Stimulated activated naive CD8-positive, alpha-beta T cell treated with anti-CD3 and anti-CD28 coated beads, Interleukin-15, amount 100 ng/mL, for 72 hours (primary cell): ENCODE results near the gene HSF5.
A peak's percentile ranks its signal among the peaks of the same experiment; 100 is the strongest.

ENCODE experiments used
- ATAC-seq: fragments of 150-1000 bp; cut with Tn5 transposase; 2 replicates; pipeline ENCODE4 v1.10.0; 2021; ENCODE audit warnings: mild to moderate bottlenecking, moderate library complexity
- DNase-seq, 2 donors: peaks; one replicate each; pipeline ENCODE4 v3.0.0; 2021 to 2022
- H3K27ac Mint-ChIP-seq, 2 donors: one replicate each; pipeline ENCODE4 v1.8.0; 2022; ENCODE audit warnings: mild to moderate bottlenecking in 2 of 2, mixed read lengths in 2 of 2, moderate library complexity in 2 of 2
- H3K27me3 Mint-ChIP-seq: one replicate; pipeline ENCODE4 v1.8.0; 2022; ENCODE audit warnings: mixed read lengths
- H3K4me1 Mint-ChIP-seq: one replicate; pipeline ENCODE4 v1.8.0; 2022; ENCODE audit warnings: mild to moderate bottlenecking, mixed read lengths
- H3K4me3 Mint-ChIP-seq, 2 donors: one replicate each; pipeline ENCODE4 v1.8.0; 2022; ENCODE audit warnings: mild to moderate bottlenecking in 2 of 2, mixed read lengths in 2 of 2, moderate library complexity in 1 of 2
- H3K9me3 Mint-ChIP-seq, 2 donors: one replicate each; pipeline ENCODE4 v1.8.0; 2022; ENCODE audit warnings: mixed read lengths in 2 of 2

HSF5 gene

DNA sequence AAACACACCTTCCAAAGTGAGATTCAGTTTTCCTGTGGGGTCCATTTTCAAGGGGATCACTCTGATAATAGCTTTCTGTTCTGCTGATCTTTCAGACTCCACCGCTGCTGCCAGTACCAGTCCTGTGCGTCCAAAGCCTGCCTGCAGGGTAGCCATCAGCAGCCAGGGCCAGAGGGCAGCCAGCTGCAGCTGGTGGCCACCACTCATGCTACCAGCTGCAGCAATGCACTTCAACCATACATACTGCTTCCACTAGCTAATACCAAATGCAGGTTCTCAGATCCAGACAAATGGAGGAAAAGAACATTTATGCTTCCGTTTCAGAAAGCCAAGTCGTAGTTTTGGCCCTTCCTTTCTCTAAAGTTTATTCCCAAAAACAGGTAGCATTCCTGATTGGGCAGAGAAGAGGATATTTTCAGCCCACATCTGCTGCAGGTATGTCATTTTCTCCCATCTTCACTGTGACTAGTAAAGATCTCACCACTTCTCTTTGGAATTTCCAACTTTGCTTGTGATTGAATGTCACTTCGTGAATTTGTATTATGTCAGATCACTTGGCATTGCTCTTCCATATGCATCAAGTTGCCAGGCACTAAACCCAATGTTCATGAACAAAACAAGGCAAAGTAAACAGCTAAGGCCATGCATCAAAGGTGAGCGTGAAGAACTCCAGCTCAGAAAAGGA lies 72.7 kb downstream of the HSF5 start:
- no peak overlapping the region for H3K4me3 Mint-ChIP-seq
- peaks cover 29% of the 10 kb centered on the region for H3K4me1 Mint-ChIP-seq
- ATAC-seq, result no peak
- H3K27ac Mint-ChIP-seq, result no peak overlapping the region
- H3K9me3 Mint-ChIP-seq, result no peaks in the 10 kb centered on the region
- no peak for DNase-seq
- H3K27me3 Mint-ChIP-seq, result no peaks in the 10 kb centered on the region

GRCh38 chr17:58414596-58414997 lies 73.6 kb downstream of the HSF5 start:
- no peaks in the 10 kb centered on the region for H3K9me3 Mint-ChIP-seq
- H3K4me3 Mint-ChIP-seq, result no peak overlapping the region
- no peak for ATAC-seq
- no peak overlapping the region for H3K27ac Mint-ChIP-seq
- no peaks in the 10 kb centered on the region for H3K27me3 Mint-ChIP-seq
- H3K4me1 Mint-ChIP-seq, result peaks cover 29% of the 10 kb centered on the region
- no peak for DNase-seq

- peaks cover 35% of the 10 kb centered on the region for H3K4me1 Mint-ChIP-seq
Measured at GRCh38 chr17:58413684-58414083, 74.5 kb downstream of the HSF5 start.

DNA sequence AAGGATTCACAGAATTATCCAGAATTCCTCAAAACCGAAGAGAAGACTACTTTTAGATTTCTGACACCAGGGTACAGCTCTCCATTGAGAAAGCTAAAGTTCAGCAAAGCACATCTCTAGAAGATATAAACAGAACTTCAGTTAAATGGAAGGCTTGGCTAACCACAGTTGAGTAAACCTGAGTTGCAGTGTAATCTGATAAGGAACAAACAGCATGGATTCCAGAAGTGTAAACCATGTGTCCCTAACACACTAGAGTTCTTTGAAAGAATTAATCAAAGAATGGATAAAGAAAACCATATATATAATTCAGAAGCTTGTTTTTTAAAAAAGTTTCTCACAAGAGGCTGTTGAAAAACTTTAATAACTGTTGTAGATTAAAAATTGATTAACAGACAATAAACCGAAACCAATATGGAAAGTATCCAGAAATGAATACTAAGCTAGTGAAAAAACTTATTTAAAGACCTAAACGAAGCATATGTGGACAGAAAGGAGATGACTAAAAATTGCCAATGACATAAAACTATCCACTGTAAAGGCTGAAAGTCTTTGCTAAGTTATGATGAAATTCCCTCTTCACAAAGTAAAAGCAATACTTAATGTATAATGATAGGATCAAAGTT lies 75.1 kb downstream of the HSF5 start:
- ATAC-seq (no peak), DNase-seq (no peak)
- Mint-ChIP-seq H3K4me3 (peak overlapping the region in 1 of 2 donors; percentile 49), H3K4me1 (peaks cover 34% of the 10 kb centered on the region), H3K9me3 (no peaks in the 10 kb centered on the region), H3K27me3 (no peaks in the 10 kb centered on the region), H3K27ac (peak overlapping the region in 1 of 2 donors; percentile 83)

More at GRCh38 chr17:58413684-58414083, 74.5 kb downstream of the HSF5 start:
- Mint-ChIP-seq H3K27me3 (no peaks in the 10 kb centered on the region), H3K4me3 (no peak overlapping the region), H3K27ac (peak overlapping the region in 1 of 2 donors; percentile 83), H3K9me3 (no peaks in the 10 kb centered on the region)
- DNase-seq (no peak), ATAC-seq (no peak)

DNA sequence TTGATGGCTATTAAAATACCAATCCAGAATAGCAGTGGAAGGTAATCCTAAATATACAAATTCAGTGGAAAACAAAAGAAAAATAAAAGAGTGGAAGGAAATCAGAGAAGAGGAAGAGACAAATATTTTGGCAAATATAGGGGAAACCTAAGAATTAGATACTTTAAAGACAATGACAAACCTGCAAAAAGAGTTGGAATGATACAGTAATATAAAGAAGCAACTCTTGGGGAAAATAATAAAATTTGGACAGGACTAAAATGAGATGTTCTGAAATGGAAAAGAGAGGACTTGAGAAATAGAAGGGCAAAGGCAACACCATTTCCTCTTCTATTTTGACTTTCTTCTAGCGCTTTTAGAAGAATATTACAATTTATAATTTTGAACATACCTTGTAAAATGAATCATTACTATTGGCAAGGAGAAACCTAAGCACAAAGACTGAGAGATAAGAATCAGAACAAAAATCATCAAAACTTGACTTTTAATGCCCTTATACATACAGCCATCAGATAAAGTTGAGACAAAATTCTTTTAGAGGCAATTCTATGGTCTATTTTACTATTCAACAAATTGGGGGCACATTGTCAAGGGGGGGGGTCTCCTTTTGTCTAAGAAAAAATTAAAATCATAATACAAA lies 76.0 kb downstream of the HSF5 start:
- Mint-ChIP-seq H3K27me3 (no peaks in the 10 kb centered on the region), H3K9me3 (no peaks in the 10 kb centered on the region), H3K27ac (no peak overlapping the region), H3K4me1 (peaks cover 25% of the 10 kb centered on the region), H3K4me3 (no peak overlapping the region)
- ATAC-seq, result no peak
- no peak for DNase-seq

DNA sequence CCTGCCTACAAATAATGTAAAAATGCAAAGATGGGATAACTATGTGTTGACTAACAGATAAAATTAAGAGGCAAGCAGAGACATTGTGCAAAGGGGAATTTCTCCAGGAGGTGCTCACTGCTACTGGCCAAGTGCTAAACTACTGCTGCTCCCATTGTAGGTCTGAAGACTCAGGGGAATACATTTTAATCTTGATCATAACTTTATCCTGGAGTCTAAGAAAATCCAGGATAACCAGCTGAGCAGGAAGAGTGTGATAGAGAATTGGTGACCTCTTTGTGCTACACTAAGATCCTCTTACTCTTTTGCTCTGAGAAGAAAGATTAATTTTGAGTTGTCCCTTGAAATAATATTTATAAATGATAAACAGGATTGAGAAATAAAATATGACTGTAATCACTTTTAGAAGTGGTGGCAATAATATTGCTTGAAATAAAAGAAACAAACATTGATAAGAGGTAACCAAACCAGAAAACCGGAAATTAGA lies 76.8 kb downstream of the HSF5 start:
- DNase-seq, result no peak
- peaks cover 22% of the 10 kb centered on the region for H3K4me1 Mint-ChIP-seq
- no peak overlapping the region for H3K4me3 Mint-ChIP-seq
- no peak for ATAC-seq
- H3K27me3 Mint-ChIP-seq, result no peaks in the 10 kb centered on the region
- no peaks in the 10 kb centered on the region for H3K9me3 Mint-ChIP-seq
- no peak overlapping the region for H3K27ac Mint-ChIP-seq

- Mint-ChIP-seq H3K27me3 (no peaks in the 10 kb centered on the region), H3K27ac (no peak overlapping the region), H3K4me1 (peaks cover 21% of the 10 kb centered on the region)
Measured at GRCh38 chr17:58410714-58411407, 77.3 kb downstream of the HSF5 start.

GRCh38 chr17:58409432-58409831 lies 78.8 kb downstream of the HSF5 start:
- Mint-ChIP-seq H3K9me3 (no peaks in the 10 kb centered on the region), H3K4me3 (no peak overlapping the region), H3K4me1 (peaks cover 13% of the 10 kb centered on the region), H3K27me3 (no peaks in the 10 kb centered on the region), H3K27ac (no peak overlapping the region)
- no peak for ATAC-seq
- DNase-seq, result no peak

More at GRCh38 chr17:58410714-58411407, 77.3 kb downstream of the HSF5 start:
- Mint-ChIP-seq H3K9me3 (no peaks in the 10 kb centered on the region), H3K4me3 (no peak overlapping the region)
- DNase-seq, result no peak
- ATAC-seq, result no peak

- H3K27ac Mint-ChIP-seq, result peak overlapping the region in 1 of 2 donors; percentile 21
- H3K27me3 Mint-ChIP-seq, result no peaks in the 10 kb centered on the region
- H3K4me3 Mint-ChIP-seq, result no peak overlapping the region
- H3K4me1 Mint-ChIP-seq, result peaks cover 20% of the 10 kb centered on the region
- DNase-seq (no peak), ATAC-seq (no peak)
- no peaks in the 10 kb centered on the region for H3K9me3 Mint-ChIP-seq
Measured at GRCh38 chr17:58403311-58403710, 84.9 kb downstream of the HSF5 start.

DNA sequence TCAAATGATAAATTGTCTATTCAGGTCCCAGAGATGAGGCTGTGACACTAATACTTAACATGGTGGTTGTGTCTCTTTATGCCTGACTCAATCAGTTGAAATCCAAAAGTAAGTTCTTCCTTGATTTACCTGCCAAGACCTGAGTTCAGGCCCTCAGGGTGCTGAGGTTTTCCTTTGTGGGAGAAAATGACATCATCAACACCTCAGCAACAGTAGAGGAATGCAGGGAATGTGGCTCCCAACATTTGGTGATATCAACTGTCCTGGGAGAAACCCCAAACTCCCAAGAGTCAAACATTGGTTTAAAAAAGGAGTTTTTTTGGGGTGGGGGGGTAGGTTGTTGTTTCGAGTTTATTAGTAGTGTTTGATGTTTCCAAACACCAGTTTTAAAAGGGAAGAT lies 85.5 kb downstream of the HSF5 start:
- Mint-ChIP-seq H3K27ac (no peak overlapping the region), H3K4me1 (peaks cover 20% of the 10 kb centered on the region), H3K4me3 (no peak overlapping the region), H3K27me3 (no peaks in the 10 kb centered on the region), H3K9me3 (no peaks in the 10 kb centered on the region)
- ATAC-seq (no peak), DNase-seq (no peak)

GRCh38 chr17:58402047-58402446 lies 86.2 kb downstream of the HSF5 start:
- Mint-ChIP-seq H3K9me3 (no peaks in the 10 kb centered on the region), H3K4me1 (peaks cover 20% of the 10 kb centered on the region), H3K27me3 (no peaks in the 10 kb centered on the region), H3K4me3 (no peak overlapping the region), H3K27ac (no peak overlapping the region)
- ATAC-seq (peak; percentile 69), DNase-seq (no peak)

- no peaks in the 10 kb centered on the region for H3K9me3 Mint-ChIP-seq
- DNase-seq (no peak), ATAC-seq (no peak)
- H3K4me1 Mint-ChIP-seq, result peaks cover 20% of the 10 kb centered on the region
- no peak overlapping the region for H3K27ac Mint-ChIP-seq
- H3K4me3 Mint-ChIP-seq, result no peak overlapping the region
- H3K27me3 Mint-ChIP-seq, result no peaks in the 10 kb centered on the region
Measured at GRCh38 chr17:58401287-58401686, 86.9 kb downstream of the HSF5 start.

DNA sequence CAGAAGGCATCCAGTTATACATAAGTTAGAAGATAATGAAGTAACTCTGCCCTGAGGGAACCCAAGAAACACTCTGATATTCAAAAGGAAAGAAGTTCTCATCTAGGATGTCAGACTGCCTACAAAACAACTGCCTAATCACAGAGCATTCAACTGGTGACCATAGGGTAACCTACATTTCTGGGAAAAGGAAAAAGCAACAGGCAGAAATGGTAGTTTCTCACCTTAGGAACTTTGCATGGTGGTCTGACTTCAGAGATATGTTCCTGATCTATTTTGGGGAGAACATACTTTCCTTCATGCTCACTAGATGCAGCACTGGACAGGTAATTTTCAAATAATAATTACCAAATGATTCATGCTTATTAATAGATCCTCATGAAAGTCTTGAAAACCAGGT lies 87.4 kb downstream of the HSF5 start:
- Mint-ChIP-seq H3K9me3 (no peaks in the 10 kb centered on the region), H3K27ac (no peak overlapping the region), H3K4me1 (peaks cover 20% of the 10 kb centered on the region), H3K27me3 (no peaks in the 10 kb centered on the region), H3K4me3 (no peak overlapping the region)
- no peak for DNase-seq
- ATAC-seq, result no peak

- no peaks in the 10 kb centered on the region for H3K27me3 Mint-ChIP-seq
- H3K4me1 Mint-ChIP-seq, result peaks cover 20% of the 10 kb centered on the region
- no peaks in the 10 kb centered on the region for H3K9me3 Mint-ChIP-seq
- no peak overlapping the region for H3K27ac Mint-ChIP-seq
- no peak overlapping the region for H3K4me3 Mint-ChIP-seq
- ATAC-seq (peak; percentile 68), DNase-seq (no peak)
Measured at GRCh38 chr17:58399974-58400373, 88.2 kb downstream of the HSF5 start.

DNA sequence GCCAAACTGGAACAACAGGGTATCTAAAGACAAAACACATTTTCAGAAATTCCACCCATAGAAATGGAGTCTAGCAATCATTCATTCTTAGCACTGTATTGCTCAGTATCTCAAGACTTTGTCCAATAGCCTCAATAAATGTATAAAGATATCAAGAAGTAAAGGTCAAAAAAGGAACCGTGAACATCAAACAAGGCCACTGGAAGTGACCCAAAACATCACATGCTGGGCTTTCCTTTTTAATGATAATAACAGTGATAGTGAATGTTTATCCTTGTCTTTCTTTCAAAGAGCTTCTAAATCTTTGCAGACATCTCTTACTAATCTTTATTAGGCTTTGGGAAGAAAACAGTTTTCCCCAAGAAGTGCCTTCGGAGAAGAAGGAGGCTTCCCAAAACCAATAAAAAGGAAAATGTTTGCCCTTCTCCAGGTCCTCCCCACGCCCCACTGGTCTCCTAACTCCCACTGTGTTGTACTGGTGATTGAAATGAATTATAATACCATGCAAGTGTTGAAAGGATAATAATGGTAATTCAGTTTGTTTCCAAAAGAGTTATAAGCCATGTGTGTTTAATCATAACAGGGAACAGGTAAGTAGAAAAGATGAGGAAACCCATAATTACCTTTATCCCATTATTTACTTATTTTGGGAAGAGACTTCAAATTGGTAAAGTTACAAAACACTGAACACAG lies 89.5 kb downstream of the HSF5 start:
- Mint-ChIP-seq H3K9me3 (no peaks in the 10 kb centered on the region), H3K27me3 (no peaks in the 10 kb centered on the region), H3K4me1 (peaks cover 20% of the 10 kb centered on the region), H3K27ac (no peak overlapping the region), H3K4me3 (no peak overlapping the region)
- no peak for DNase-seq
- ATAC-seq, result no peak
